ENCODE measurements around the gene MLXIPL. TPM values are rescaled to one million over a fixed set of nuclear protein-coding genes. Genes with fewer than 3 reads are reported as not detected.
"Not testable (repeated sequence)": the region's sequence is repeated elsewhere in the genome, so short reads cannot be mapped to it uniquely, and the experiment has no call there.

The MLXIPL gene
- total and polyA plus RNA-seq, 2 of the 8 experiments (the other 6 are each of a cell fraction or from before 2014, with no cell fraction given) = 9.4 to 10.6 TPM

DNA sequence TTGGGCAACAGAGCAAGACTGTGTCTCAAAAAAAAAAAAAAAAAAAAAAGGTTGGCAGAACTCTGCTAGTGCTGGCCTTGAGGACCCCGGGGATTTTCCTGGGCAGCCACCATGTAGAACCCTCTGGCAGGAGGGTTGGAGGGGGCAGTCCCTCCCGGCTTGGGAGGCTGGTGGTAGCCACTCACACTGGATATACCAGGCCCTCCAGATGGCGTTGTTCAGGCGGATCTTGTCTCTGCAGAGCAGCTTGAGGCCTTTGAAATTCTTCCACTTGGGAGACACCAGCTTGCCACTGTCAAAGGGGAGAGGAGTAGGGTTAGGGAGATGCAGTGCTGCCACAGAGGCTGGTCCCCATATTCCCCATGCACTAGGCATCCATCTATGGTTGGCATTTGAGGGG is 8.4 kb downstream of the MLXIPL start (continued):
- TF ChIP-seq HDAC2 (IDR thresholded peaks at IDR 0.05; ENCODE audit: borderline replicate concordance in 1 of 2, low read depth in 2 of 2, low read length in 2 of 2) = no peak
- TF ChIP-seq BCL11A (IDR thresholded peaks at IDR 0.05; ENCODE audit: low read depth in 2 of 2, low read length in 2 of 2) = no peak
- no peak for TF ChIP-seq HDAC6 (IDR thresholded peaks at IDR 0.05; ENCODE audit: low read depth, low read length)
- no peak for TF ChIP-seq PHF8 (conservative IDR thresholded peaks at IDR 0.05; ENCODE audit: low read depth, low read length)
- TF ChIP-seq SIN3A (conservative IDR thresholded peaks at IDR 0.05 in 1 of 2, IDR thresholded peaks at IDR 0.05 in 1 of 2; ENCODE audit: low read depth in 1 of 2, low read length in 2 of 2) = no peak
- TF ChIP-seq KDM1A (IDR thresholded peaks at IDR 0.05; ENCODE audit: borderline replicate concordance, low read length) = no peak

DNA sequence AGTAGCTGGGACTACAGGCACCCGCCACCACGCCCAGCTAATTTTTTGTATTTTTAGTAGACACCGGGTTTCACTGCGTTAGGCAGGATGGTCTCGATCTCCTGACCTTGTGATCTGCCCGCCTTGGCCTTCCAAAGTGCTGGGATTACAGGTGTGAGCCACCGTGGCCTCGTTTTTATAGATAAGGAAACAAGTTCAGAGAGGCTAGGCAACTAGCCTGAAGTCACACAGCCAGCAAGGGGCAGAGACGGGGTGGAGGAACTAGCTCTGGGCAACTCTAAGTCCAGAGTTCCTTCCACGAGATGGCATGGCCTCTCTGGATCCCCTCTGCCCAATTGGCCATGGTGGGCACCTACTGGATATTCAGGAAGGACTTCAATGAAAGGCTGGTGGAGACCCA is 9.4 kb downstream of the MLXIPL start:
- H4K8ac ChIP-seq (ENCODE audit: extremely low read depth, insufficient read depth, low read length); H4K20me1 ChIP-seq (replicated peaks in 1 of 2; ENCODE audit: control insufficient read depth in 1 of 2, insufficient read depth in 2 of 2, low read length in 2 of 2); H3K23me2 ChIP-seq (ENCODE audit: low read depth, low read length); H3K79me1 ChIP-seq (ENCODE audit: low read depth, low read length); H3K79me2 ChIP-seq (ENCODE audit: control insufficient read depth in 1 of 2, insufficient read depth in 2 of 2, low read length in 2 of 2); H2BK20ac ChIP-seq (ENCODE audit: low read length); H2BK15ac ChIP-seq (ENCODE audit: low read length); H3K4ac ChIP-seq (replicated peaks; ENCODE audit: insufficient read length, low read depth, low read length); H2BK5ac ChIP-seq (ENCODE audit: low read depth, low read length); H3K18ac ChIP-seq (ENCODE audit: extremely low read depth, low read length); H3K9ac ChIP-seq (replicated peaks in 1 of 4; ENCODE audit: extremely low read depth in 1 of 4, low read depth in 3 of 4, low read length in 3 of 4); H2BK12ac ChIP-seq (ENCODE audit: low read depth, low read length); H2BK120ac ChIP-seq (replicated peaks; ENCODE audit: low read depth, low read length); H3K4me3 ChIP-seq (ENCODE audit: extremely low read depth in 1 of 4, insufficient read depth in 2 of 4, low read depth in 3 of 4, low read length in 4 of 4); H3K27ac ChIP-seq (ENCODE audit: low read depth, low read length); H3K4me2 ChIP-seq (ENCODE audit: insufficient read depth in 1 of 2, low read depth in 2 of 2, low read length in 2 of 2); FAIRE-seq; H3K27me3 ChIP-seq (replicated peaks in 1 of 4; ENCODE audit: control insufficient read depth in 3 of 4, extremely low read depth in 1 of 4, insufficient read depth in 3 of 4, low read length in 3 of 4); H3K23ac ChIP-seq (ENCODE audit: insufficient read length); H3K4me1 ChIP-seq (replicated peaks in 1 of 4; ENCODE audit: control insufficient read depth in 3 of 4, insufficient read depth in 4 of 4, low read length in 3 of 4); H3K56ac ChIP-seq (replicated peaks; ENCODE audit: insufficient read length, low read depth, low read length); H2AFZ ChIP-seq (ENCODE audit: low read length); H3K9me3 ChIP-seq (ENCODE audit: insufficient read depth in 2 of 2, low read depth in 1 of 2, low read length in 1 of 2); H3K14ac ChIP-seq (ENCODE audit: insufficient read length); H4K5ac ChIP-seq (ENCODE audit: insufficient read length, low read depth, low read length); DNase-seq (ENCODE audit: low read depth in 1 of 2, low spot score in 2 of 2); H2AK5ac ChIP-seq (ENCODE audit: low read depth, low read length); H3K36me3 ChIP-seq (ENCODE audit: control insufficient read depth in 2 of 4, insufficient read depth in 4 of 4, low read length in 3 of 4); H4K91ac ChIP-seq (replicated peaks; ENCODE audit: insufficient read length, low read length): not testable (repeated sequence)
- POLR2A ChIA-PET (ENCODE audit: partially characterized antibody) = interaction anchor here (1.2 kb wide), 1 partner anchor 86 kb away, joined by 3 read pairs; no protein-coding TSS in a partner anchor
- 86% methylated on average over 9 of the region's 10 CpGs; no CpG with 5 or more reads in 1 of the 2 experiments for WGBS, 2 experiments (ENCODE audit: extremely low coverage in 1 of 2, insufficient coverage in 1 of 2, insufficient read length in 1 of 2, insufficient replicate concordance in 2 of 2, low coverage in 1 of 2, low lambda C conversion rate in 2 of 2, missing lambda C conversion rate in 1 of 2)
- CTCF ChIA-PET (ENCODE audit: partially characterized antibody) = interaction anchor here (0.6 to 17.4 kb wide), 12 partner anchors 8 to 444 kb away, joined by 3 to 136 read pairs (median 6); partner anchors contain the start of gene VPS37D
